GM12864 (cell line): ENCODE results near the gene RPS8.
"Not testable (repeated sequence)": the region's sequence is repeated elsewhere in the genome, so short reads cannot be mapped to it uniquely, and the experiment has no call there.

Source experiments
- DNase-seq: peaks from one replicate; pipeline ENCODE4 v3.0.0-alpha.2; 2011; ENCODE audit warnings: low read depth
- H3K4me3 ChIP-seq: 2 replicates; pipeline ENCODE4 v1.5.1; 2011; ENCODE audit warnings: mild to moderate bottlenecking, low read depth, low read length, control low read depth
- TF ChIP-seq, protein P1 (sequence below): IDR thresholded peaks from 2 replicates; pipeline ENCODE4 v1.5.1; 2011; ENCODE audit warnings: low read depth, mild to moderate bottlenecking, moderate library complexity, low read length, control low read depth, inconsistent platforms; ENCODE audit errors: missing control alignments

Gene RPS8

DNA sequence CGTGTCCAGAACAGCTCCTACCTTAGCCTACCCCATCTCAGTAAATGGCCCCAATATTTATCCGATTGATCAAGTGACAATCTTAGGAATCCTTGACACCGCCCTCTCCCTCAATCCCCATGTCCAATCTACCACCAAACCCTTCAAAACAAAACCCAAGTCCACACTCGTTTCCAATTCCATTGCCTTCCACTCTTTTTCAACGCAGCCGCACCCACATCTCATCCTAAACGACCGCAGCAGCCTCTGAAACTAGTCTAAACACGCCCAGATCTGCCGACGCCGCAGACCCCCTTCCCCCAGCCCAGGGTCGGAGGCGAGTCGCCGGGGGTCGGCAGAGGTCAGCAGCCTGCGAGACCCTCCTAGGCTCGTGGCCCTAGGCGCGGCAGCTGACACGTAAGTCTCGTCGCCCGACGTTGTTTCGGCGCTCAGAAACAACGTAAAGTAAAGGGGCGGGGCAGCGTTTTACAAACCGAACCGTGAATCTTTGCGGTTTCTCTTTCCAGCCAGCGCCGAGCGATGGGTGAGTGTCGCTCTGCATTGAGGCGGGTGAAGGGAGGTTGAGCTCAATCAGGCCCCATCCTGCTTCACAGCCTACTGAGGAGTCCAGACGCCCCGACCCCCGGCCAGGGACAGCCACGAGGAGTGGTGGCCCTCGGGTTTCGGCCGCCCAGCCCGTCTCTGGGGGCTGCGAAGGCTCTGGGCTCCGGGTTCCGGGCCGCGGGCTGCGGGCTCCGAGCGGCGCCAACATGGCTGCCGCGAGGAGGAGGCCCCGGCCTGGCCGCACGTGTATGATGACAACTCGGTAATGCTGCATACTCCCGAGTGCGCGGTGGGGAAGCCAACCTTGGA lies at the start of gene RPS8:
Gene RPS8, plus strand, starts transcription at position 463 of the 852 bp plus-strand sequence. Its CDS starts 57 bp downstream, at position 520.
- peak; percentile 83 for DNase-seq
- TF ChIP-seq, protein P1, sequence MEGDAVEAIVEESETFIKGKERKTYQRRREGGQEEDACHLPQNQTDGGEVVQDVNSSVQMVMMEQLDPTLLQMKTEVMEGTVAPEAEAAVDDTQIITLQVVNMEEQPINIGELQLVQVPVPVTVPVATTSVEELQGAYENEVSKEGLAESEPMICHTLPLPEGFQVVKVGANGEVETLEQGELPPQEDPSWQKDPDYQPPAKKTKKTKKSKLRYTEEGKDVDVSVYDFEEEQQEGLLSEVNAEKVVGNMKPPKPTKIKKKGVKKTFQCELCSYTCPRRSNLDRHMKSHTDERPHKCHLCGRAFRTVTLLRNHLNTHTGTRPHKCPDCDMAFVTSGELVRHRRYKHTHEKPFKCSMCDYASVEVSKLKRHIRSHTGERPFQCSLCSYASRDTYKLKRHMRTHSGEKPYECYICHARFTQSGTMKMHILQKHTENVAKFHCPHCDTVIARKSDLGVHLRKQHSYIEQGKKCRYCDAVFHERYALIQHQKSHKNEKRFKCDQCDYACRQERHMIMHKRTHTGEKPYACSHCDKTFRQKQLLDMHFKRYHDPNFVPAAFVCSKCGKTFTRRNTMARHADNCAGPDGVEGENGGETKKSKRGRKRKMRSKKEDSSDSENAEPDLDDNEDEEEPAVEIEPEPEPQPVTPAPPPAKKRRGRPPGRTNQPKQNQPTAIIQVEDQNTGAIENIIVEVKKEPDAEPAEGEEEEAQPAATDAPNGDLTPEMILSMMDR = no peak

DNA sequence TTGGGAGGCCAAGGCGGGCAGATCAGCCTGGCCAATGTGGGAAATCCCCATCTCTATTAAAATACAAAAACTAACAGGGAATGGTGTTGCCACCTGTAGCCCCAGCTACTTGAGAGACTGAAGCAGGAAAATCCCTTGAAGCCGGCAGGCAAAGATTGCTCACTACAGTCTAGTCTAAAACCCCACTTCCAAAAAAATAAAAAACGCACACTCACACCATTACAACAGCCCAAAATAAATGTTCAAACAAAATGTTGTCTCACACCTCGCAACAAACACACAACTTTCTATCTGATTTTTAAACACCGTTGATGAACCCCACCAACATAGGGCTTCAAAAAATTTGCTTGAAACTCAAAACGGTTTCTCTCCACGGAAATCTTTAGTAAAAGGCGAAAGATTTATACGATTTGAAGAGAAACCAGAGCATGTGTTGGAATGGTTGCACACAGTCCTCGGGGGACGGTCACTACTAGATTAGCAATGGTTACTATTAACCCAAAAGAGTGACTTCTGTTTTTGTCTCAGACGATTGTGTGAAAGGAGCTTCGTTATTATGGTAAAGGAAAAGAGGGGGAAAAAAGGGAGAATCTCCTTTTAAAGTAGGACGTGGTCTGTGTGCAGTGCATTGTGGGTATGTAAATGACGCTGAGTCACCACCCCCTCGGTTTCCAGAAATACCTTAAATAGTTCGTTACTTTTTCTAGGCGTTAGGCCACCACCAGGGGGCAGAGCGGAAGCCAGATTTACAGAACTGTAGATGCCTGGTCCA lies 44.4 kb upstream of the RPS8 start, which contains the start of gene RNU5D-1:
Gene RNU5D-1, minus strand, starts transcription at position 430 of the 772 bp plus-strand sequence.
- no peak within 1 kb of the TSS; the same call in 1 of the 2 replicates for H3K4me3 ChIP-seq
- DNase-seq = peak; percentile 94
- TF ChIP-seq, protein P1 = peak; percentile 82

More for the DNA sequence above, at the start of gene RPS8:
- H3K4me3 ChIP-seq = peak within 1 kb of the TSS; percentile 77

DNA sequence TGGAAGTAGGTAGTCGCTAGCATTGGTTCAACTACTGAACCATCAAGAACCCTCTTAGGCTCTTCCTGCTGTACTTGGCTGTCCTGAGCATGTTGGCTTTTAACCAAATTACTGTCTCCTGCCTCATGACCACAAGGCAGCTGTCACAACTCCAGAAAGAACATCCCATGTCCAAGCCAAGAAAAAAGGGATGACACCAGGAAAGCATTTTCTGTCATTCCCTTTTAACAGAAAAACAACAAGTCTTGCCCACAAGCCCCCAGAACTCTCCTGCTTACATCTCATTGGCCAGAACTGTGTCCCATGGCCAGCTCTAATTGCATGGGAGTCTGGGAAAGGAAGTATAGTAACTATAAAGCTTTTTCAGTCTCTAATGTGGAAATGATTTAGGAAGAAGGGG lies 42.0 kb upstream of the RPS8 start:
- H3K4me3 ChIP-seq = no peak overlapping the region
- TF ChIP-seq, protein P1 = no peak
- DNase-seq = no peak

DNA sequence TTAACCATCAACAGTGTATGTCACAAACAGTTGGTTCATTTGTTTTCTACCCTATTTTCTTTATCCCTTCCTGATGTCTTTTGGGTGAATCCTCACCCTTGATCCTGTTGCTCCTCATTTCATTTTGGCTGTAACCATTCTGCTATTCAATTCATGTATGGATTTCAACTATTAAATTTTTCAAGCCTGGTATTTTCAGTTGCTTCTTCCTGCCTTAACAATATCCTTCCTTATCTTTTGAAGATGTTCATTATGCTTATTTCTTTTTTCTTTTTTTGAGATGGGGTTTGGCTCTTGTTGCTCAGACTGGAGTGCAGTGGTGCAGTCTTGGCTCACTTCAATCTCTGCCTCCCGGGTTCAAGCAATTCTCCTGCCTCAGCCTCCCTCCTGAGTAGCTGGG lies 41.6 kb upstream of the RPS8 start:
- H3K4me3 ChIP-seq = no peak overlapping the region
- DNase-seq = no peak
- TF ChIP-seq, protein P1 = no peak

DNA sequence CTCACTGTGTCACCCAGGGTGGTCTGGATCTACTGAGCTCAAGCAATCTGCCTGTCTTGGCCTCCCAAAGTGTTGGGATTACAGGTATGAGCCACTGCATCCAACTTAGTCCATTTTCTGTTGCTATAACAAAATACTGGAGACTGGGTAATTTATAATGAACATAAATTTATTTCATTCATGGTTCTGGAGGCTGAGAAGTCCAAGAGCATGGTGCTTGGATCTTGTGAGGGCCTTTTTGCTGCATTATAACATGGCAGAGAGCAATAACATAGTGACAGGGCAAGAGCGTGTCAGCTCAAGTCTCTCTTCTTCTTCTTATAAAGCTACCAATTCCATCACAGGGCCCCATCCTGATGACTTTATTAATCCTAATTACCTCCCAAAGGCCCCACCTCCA lies 39.3 kb upstream of the RPS8 start:
- no peak for DNase-seq
- no peak overlapping the region for H3K4me3 ChIP-seq
- TF ChIP-seq, protein P1 = no peak

DNA sequence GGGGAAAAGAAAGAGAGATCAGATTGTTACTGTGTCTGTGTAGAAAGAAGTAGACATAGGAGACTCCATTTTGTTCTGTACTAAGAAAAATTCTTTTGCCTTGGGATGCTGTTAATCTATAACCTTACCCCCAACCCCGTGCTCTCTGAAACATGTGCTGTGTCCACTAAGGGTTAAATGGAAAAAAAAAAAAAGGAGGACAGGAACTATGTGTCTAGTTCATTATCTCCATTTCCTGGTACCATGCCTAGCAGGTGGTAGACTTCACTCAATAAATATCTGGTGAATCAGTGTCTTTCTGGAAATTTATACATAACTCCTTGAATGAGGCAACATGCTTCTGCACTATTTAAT lies 36.4 kb upstream of the RPS8 start:
- peak overlapping the region; percentile 83 for H3K4me3 ChIP-seq
- DNase-seq = not testable (repeated sequence)
